Ovary (tissue), 9 donors: ENCODE results near the gene CD36. TPM values are rescaled to one million over a fixed set of nuclear protein-coding genes. Genes with fewer than 3 reads are reported as not detected.

ENCODE experiments used
- DNase-seq, 5 donors: peaks; one replicate each; pipeline ENCODE4 v3.0.0-alpha.2; 2019 to 2020
- H3K27ac ChIP-seq, 2 donors: fragments of 200-600 bp; one replicate each; pipeline versions ENCODE4 v1.5.1 to v1.8.0; 2019 to 2022
- H3K27me3 ChIP-seq: fragments of 200-600 bp; one replicate; pipeline ENCODE4 v1.8.0; 2022
- H3K36me3 ChIP-seq: fragments of 200-600 bp; sonication (generic); one replicate; pipeline ENCODE4 v1.5.1; 2019
- H3K4me1 ChIP-seq: one replicate; pipeline ENCODE4 v1.8.1; 2013; ENCODE audit warnings: mild to moderate bottlenecking, moderate library complexity; ENCODE audit not compliant: insufficient read depth
- H3K4me3 ChIP-seq: fragments of 200-600 bp; sonication (generic); one replicate; pipeline ENCODE4 v1.5.1; 2017
- H3K9me3 ChIP-seq, 2 donors: fragments of 200-600 bp in 1 of 2; sonication (generic) in 1 of 2; one replicate each; pipeline versions ENCODE4 v1.5.1 to v1.8.1; 2013 to 2019; ENCODE audit warnings: mild to moderate bottlenecking in 1 of 2, moderate library complexity in 1 of 2
- EP300 ChIP-seq: sonication (generic); formaldehyde crosslinking; IDR thresholded peaks from one replicate; pipeline ENCODE4 v1.6.1; 2017; ENCODE audit warnings: antibody characterized with exemption
- POLR2A ChIP-seq: fragments of 450-650 bp; IDR thresholded peaks from one replicate; pipeline ENCODE4 v1.6.1; 2017; ENCODE audit warnings: antibody characterized with exemption, mild to moderate bottlenecking, moderate library complexity
- WGBS, 3 donors: extraction: QIAGEN DNeasy Blood & Tissue Kit in 1 of 3; methylation state at CpG; one replicate each; pipeline versions ENCODE4 v1.1.5 to v1.1.7; 2013 to 2017; 5-methylcytosine and 5-hydroxymethylcytosine counted together
- intact Hi-C, 4 donors: fragments of 100-400 bp; cut with DNase I; formaldehyde crosslinking; loops; one replicate each; pipeline versions ENCODE4 v1.11.0 to v1.15.1; 2022 to 2023
- polyA plus RNA-seq, 2 donors: library from polyadenylated mRNA; stranded (reverse); fragments of 200-250 nt in 1 of 2; fragments of 350-450 nt in 1 of 2; fragmentation: Illumina TruSeq in 1 of 2; extraction: RNeasy Lipid Tissue Mini Kit (QIAGEN cat#74804) in 1 of 2; gene quantifications; one replicate each; pipeline ENCODE4 v1.2.3, GENCODE V29; 2013 to 2014
- total RNA-seq, 7 donors: library from RNA; depleted of rRNA in 2 of 7; stranded (reverse); fragments of >200 nt in 2 of 7; fragmentation: NEBNext Ultra II Directional in 3 of 7; extraction: Animal tissue kit (Norgen Biotek cat#: 25700) in 3 of 7; gene quantifications; one replicate each; pipeline versions ENCODE4 v1.1.0 to v1.2.4, GENCODE V29; 2016 to 2023
- TF ChIP-seq, protein P1 (sequence below), 3 donors: fragments of 450-650 bp in 2 of 3; fragments of 200-600 bp in 1 of 3; IDR thresholded peaks; one replicate each; pipeline versions ENCODE4 v1.5.1 to v1.8.0; 2016 to 2022; ENCODE audit warnings: antibody characterized with exemption in 3 of 3, mild to moderate bottlenecking in 1 of 3
- donor health status: DM: no; HTN: no; CAD: no; lungs with moderate emphysema.
- donor health status: DM: no; HTN: no; CAD: no.
- donor health status: Bipolar disorder and iron deficiency.
- donor health status: DM: yes; HTN: yes; CAD: no.
- donor health status: DM: no; HTN: no; CAD: no.
- donor health status: DM: yes; HTN: yes; CAD: no.

Gene CD36
- total and polyA plus RNA-seq, 9 donors = 3.1 to 55.4 (median 9.1) TPM

DNA sequence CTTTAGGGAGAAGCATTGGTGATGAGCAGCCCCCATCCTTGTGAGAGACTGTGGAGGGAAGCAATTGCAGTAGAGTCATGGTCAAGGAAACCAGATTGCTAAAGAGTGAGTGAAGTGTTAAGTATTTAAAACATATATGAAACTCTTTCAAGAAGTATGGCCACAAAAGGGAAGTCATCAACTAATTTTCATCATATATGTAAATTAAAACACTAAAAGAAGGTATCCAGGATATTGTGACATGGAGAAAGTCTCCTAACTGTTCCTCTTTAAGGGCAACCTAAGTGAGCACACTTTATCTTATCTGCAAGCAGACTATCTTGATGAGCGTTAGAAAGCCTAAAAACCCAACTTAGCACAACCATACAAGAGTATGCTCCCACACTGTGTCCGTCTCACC, 69.7 kb downstream of the CD36 start:
- no peaks in the 10 kb centered on the region for H3K27me3 ChIP-seq
- WGBS, 3 donors = 92 to 96% (median 92%) methylated on average over 2 of the region's 2 CpGs
- TF ChIP-seq POLR2A (no peak), EP300 (no peak)
- TF ChIP-seq, protein P1, sequence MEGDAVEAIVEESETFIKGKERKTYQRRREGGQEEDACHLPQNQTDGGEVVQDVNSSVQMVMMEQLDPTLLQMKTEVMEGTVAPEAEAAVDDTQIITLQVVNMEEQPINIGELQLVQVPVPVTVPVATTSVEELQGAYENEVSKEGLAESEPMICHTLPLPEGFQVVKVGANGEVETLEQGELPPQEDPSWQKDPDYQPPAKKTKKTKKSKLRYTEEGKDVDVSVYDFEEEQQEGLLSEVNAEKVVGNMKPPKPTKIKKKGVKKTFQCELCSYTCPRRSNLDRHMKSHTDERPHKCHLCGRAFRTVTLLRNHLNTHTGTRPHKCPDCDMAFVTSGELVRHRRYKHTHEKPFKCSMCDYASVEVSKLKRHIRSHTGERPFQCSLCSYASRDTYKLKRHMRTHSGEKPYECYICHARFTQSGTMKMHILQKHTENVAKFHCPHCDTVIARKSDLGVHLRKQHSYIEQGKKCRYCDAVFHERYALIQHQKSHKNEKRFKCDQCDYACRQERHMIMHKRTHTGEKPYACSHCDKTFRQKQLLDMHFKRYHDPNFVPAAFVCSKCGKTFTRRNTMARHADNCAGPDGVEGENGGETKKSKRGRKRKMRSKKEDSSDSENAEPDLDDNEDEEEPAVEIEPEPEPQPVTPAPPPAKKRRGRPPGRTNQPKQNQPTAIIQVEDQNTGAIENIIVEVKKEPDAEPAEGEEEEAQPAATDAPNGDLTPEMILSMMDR (IDR thresholded peaks at IDR 0.05) = no peak
- H3K27ac ChIP-seq = no peak overlapping the region
- no peaks in the 10 kb centered on the region for H3K4me1 ChIP-seq
- H3K9me3 ChIP-seq = no peaks in the 10 kb centered on the region
- no peak overlapping the region for H3K4me3 ChIP-seq
- intact Hi-C loops = loop anchor here in 1 of 4 donors (10.0 kb wide), 1 partner anchor 757 kb away; no protein-coding TSS in a partner anchor
- no peak for DNase-seq
- H3K36me3 ChIP-seq = no peaks in the 10 kb centered on the region

DNA sequence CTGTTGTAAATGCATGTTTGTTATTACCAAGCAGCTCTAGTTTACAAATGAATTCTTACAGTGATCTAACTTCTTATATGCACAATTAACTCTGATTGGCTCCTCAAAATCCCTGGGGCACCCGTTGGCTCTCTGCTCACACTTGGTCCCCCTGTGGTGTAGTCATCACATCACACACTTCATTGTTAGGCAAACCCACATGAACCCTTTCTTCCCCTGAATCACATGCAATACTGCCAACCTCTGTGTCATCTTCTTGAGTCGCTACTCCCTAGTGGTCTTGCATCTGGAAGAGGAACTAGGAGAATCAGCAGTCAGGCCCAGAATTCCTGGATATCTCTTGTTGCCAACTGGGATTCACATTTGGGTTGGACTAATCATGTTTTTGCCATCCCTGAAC, 73.1 kb downstream of the CD36 start:
- no peak for DNase-seq
- Histone ChIP-seq H3K4me3 (no peak overlapping the region), H3K9me3 (no peaks in the 10 kb centered on the region), H3K27me3 (no peaks in the 10 kb centered on the region), H3K36me3 (no peaks in the 10 kb centered on the region), H3K27ac (no peak overlapping the region), H3K4me1 (no peaks in the 10 kb centered on the region)
- WGBS, 3 donors = 60 to 79% (median 67%) methylated on average over 2 of the region's 2 CpGs
- intact Hi-C loops = no loop called here
- no peak for TF ChIP-seq EP300
- TF ChIP-seq, protein P1 (IDR thresholded peaks at IDR 0.05) = no peak
- no peak for TF ChIP-seq POLR2A

DNA sequence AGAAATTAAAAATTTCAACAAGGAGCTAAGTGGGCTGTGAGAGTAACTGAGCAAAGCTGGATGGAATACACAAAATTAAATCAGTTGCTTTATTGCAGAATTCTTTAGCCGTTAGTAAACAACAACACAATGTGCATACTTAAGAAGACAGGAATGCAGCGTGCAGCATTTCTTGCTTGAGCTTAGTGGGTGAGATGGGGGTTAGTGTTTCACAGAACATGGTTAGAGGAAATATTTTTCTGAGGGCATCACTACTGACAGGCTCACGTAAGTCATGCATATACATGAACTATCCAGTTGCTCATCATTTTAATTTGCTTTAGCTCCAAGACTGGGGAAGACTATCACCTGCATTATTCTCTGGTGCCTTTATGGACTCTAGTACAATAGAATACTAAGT, 80.8 kb downstream of the CD36 start:
- H3K27ac ChIP-seq = no peak overlapping the region
- H3K36me3 ChIP-seq = no peaks in the 10 kb centered on the region
- no peaks in the 10 kb centered on the region for H3K9me3 ChIP-seq
- TF ChIP-seq, protein P1 (IDR thresholded peaks at IDR 0.05) = no peak
- TF ChIP-seq EP300 (no peak), POLR2A (no peak)
- 78 to 91% (median 85%) methylated on average over 3 of the region's 3 CpGs for WGBS, 3 donors
- intact Hi-C loops = no loop called here
- no peak overlapping the region for H3K4me3 ChIP-seq
- peaks cover 2% of the 10 kb centered on the region for H3K4me1 ChIP-seq
- H3K27me3 ChIP-seq = no peaks in the 10 kb centered on the region
- DNase-seq = no peak

DNA sequence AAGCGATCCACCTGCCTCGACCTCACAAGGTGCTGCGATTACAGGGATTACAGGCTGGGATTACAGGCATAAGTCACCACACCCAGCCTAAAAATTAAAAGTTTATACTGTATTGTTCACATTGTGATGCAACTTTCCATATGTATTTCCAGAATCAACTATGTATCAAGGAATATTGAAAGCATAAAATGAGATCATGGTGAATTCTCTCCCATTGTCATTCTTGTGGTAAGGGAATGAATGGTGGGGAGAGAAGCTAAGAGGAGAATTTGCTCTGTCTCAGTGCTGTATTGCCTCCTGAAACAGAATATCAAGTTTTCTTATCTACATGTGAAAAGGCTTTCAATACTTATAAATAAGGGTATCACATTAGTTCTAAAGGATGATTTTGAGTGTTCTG, 81.7 kb downstream of the CD36 start:
- intact Hi-C loops = loop anchor here in 1 of 4 donors (10.0 kb wide), 1 partner anchor 195 kb away; the partner anchor contains the start of gene SEMA3C
- 96 to 99% (median 98%) methylated on average over 3 of the region's 3 CpGs for WGBS, 3 donors
- TF ChIP-seq POLR2A (no peak), EP300 (no peak)
- TF ChIP-seq, protein P1 (IDR thresholded peaks at IDR 0.05) = no peak

More for the DNA sequence above, 81.7 kb downstream of the CD36 start:
- peaks cover 2% of the 10 kb centered on the region for H3K4me1 ChIP-seq
- H3K27ac ChIP-seq = no peak overlapping the region
- H3K27me3 ChIP-seq = no peaks in the 10 kb centered on the region
- H3K9me3 ChIP-seq = no peaks in the 10 kb centered on the region
- no peaks in the 10 kb centered on the region for H3K36me3 ChIP-seq
- DNase-seq = no peak
- no peak overlapping the region for H3K4me3 ChIP-seq
